GM12891 (cell line): ENCODE results near the gene PANK4.

Experiments
- POLR2A ChIP-seq: IDR thresholded peaks from 2 replicates; pipeline ENCODE4 v1.6.1; 2011; ENCODE audit warnings: low read depth, low read length, control low read depth
- TAF1 ChIP-seq: IDR thresholded peaks from 2 replicates; pipeline ENCODE4 v1.6.1; 2011; ENCODE audit warnings: low read depth, low read length, control low read depth

DNA sequence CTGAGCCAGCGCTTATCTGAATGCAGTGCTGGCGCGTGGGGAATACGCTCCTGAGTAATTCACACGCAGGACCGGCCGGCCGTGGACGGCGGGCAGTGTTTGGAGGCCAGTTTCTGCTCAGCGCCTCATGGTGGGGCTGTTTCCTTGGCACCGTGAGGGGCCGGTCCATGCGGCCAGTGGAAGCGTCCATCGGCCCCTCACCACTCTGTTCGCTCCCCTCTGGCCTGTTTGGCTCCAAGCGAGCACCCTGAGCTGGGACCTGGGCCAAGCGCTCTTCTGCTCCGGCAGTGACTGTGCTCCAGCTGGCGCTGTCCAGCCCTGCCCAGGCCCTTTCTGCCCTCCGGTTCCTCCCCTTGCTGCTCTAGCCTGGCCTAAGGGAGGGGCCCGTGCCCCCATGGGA, 66.6 kb downstream of the PANK4 start:
- TF ChIP-seq POLR2A (no peak), TAF1 (no peak)
